Activated CD4-positive, alpha-beta T cell treated with anti-CD3 and anti-CD28 coated beads, Interleukin-2, Interleukin-4, amounts not matched to agents 100 ng/mL and 50 ng/mL, durations not matched to agents 16 hours and 8 hours (primary cell): ENCODE data around the gene BCR.
"Not testable (repeated sequence)": the region's sequence is repeated elsewhere in the genome, so short reads cannot be mapped to it uniquely, and the experiment has no call there.

Source experiments
- DNase-seq: peaks from one replicate; pipeline ENCODE4 v3.0.0-alpha.2; 2020; ENCODE audit warnings: low spot score

BCR gene

DNA sequence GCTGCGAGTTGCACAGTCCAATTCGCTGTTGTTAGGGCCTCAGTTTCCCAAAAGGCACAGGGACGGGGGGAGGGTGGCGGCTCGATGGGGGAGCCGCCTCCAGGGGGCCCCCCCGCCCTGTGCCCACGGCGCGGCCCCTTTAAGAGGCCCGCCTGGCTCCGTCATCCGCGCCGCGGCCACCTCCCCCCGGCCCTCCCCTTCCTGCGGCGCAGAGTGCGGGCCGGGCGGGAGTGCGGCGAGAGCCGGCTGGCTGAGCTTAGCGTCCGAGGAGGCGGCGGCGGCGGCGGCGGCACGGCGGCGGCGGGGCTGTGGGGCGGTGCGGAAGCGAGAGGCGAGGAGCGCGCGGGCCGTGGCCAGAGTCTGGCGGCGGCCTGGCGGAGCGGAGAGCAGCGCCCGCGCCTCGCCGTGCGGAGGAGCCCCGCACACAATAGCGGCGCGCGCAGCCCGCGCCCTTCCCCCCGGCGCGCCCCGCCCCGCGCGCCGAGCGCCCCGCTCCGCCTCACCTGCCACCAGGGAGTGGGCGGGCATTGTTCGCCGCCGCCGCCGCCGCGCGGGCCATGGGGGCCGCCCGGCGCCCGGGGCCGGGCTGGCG, at the start of gene BCR:
Gene BCR, plus strand, starts transcription at position 209 of the 592 bp plus-strand sequence. CDS start 452 bp downstream, outside the sequence.
- peak; percentile 51 for DNase-seq

DNA sequence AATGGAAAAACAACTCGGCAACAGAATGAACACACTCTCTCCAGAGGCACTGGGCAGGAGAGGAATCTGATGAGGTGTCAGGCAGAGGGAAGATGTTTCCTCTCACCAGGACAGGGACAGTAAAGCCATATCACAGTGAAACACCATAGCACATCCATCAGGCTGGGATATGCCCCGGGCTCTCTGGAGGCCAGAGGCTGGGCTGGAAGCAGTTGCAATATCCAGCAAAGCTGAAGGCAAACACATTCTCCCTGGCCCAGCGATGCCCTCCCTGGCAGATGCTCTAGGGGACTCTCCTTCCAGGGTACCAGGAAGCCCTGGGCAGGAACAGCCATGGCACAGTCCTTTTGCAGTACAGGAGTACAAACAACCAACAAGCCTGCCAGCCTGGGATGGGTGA, 49.6 kb upstream of the BCR start:
- DNase-seq = no peak

DNA sequence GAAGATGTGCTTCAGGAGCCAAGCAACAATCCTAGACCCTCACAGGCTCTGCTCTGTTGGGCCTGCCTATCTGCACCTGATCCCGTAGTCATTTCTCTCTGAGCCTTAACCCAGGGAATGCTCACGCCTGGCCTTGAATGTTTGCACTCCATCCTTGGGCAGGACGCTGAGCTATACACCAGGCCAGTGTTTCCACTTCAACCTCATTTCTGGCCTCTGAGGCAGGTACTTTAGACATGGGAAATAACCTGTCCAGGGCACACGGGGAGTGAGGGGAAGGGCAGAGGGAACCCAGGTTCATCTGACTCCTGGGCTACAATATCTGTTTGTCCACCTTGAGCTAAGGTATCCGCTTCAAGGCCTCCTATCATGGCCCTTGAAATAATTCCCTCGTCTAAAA, 48.4 kb upstream of the BCR start:
- DNase-seq = no peak

DNA sequence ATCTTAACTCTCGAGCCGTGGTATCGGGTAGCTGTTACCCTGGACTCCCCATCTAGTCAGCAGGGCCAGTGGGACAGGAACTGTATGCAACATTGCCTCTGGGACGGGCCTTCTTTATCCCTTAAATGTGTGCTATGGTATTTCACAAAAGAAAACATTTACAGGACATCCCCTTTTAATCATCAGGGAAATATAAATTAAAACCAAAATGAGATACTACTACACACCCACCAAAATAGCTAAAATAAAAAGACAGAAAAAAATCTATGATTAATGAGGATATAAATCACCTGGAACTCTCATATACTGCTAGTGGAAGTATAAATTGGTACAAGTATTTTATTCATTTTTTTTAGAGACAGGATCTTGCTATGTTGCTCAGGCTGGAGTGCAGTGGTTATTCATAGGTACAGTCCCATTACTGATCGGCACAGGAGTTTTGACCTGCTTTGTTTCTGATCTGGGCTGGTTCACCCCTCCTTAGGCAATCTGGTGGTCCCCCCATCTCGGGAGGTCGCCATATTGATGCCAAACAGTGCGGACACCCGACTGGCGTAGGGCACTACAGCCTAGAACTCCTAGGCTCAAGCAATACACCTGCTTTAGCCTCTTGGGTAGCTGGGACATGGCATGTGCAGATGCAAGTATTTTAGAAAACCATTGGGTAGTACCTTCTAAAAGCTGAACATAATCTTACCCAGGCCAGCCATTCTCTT, 47.8 kb upstream of the BCR start:
- no peak for DNase-seq

DNA sequence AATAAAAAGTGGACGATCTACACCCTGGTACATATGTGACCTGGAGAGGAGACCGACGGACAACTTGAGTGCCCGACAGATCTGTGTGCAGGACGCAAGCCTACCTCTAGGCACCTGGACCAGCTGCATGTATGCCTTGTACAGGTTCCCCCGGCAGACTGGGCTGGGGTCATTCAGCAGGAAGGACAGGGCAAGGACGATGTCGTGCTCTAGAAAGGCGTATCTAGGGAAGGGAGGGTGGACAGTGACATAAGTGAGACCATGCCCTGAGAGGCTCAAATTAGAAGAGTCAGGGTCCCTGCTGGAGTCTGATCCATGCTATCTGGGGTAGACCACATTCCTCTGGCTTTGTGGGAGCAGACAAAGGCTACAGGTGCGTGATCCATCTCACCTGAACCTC, 46.4 kb upstream of the BCR start:
- DNase-seq = no peak

DNA sequence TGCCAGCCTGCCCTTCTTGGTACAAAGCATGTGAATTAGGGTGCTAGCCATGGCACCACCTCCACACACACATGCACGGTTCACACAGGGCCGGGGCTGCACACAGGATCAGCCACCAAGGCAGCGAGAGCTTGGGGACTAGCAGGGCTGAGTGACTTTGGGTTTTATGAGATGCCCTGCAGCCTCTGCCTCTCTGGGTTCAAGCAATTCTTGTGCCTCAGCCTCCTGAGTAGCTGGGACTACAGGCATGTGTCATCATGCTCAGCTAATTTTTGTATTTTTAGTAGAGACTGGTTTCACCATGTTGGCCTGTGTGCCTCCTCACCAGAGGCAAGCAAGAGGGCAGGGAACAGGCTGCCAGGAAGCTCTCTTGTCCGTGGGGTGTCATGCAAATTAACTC, 43.3 kb upstream of the BCR start:
- not testable (repeated sequence) for DNase-seq

DNA sequence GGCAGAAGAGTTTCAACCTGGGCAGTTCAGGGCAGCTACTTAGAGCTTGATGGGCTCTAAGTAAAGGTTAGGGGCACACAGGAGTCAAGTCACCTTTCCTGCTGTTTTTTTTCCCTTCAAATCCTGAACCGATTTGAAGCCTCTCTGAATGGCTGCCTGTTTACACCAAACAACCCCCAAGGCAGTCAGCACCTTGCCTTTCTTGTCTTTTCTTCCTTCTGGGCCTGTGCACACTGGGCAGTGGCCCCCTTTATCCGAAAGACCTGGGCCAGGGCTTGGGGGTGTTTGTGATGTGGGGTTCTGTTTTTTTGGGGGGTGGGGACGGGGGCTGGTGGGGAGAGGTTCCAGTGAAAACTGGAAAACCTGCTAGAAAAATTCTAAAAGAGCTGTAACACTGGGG, 42.8 kb upstream of the BCR start:
- no peak for DNase-seq

DNA sequence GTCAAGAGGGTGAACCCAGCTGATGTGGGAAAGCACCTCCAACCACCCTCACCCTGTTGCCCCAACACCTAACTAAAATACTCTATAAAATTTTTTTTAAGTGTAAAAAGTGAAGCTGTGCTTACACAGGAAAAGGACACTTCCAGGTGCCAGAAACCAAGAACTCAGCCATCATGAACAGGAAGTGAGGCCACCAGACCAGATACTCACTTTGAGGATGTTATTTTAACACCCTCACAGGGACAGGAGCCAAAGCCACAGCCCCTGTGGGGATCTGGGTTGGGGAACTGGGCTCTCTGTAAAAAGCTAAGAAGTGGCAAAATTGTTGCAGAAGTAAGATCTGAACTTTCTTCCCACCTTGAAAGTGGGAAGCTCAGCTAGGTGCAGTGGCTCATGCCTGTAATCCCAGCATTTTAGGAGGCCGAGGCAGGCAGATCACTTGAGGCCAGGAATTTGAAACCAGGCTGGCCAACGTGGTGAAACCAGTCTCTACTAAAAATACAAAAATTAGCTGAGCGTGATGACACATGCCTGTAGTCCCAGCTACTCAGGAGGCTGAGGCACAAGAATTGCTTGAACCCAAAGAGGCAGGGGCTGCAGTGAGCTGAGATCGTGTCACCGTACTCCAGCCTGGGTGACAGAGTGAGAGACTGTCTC, 42.3 kb upstream of the BCR start:
- DNase-seq = peak; percentile 51

DNA sequence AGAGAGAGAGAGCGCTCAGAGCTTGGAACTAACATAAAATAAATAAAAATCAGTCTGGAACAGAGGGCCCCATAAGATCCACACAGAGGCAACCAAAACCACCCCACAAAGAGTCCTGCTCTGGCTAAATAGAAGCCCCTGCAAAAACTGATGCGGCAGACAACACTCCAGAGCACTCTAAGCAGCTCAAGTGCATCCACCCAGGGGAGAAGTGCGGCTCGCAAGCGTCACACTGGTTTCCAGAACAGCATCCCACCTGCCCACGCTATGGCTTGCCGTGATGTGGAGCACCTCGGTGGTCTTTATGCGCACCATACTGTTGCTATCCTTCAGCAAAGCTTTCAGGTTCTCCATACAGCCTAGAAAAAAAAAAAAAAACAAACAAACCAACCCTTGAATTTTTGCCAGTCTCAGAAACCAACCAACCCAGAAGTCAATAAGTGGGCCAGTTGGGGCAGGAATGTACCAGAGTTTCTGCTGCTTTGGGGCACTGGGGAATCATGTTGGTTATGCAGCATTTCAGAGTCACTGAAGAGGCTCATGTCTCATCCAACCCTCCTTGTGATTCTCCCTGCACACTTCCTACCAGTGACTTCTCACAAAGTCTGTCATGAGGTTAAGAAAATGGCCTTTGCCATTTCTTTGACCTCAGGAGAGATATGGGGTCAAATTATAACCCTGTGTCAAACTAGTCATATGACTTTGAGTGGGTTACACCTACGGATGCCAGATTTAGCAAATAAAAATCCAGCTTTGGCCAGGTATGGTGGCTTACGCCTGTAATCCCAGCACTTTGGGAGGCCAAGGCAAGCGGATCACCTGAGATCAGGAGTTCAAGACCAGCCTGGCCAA, 41.5 kb upstream of the BCR start:
- no peak for DNase-seq

DNA sequence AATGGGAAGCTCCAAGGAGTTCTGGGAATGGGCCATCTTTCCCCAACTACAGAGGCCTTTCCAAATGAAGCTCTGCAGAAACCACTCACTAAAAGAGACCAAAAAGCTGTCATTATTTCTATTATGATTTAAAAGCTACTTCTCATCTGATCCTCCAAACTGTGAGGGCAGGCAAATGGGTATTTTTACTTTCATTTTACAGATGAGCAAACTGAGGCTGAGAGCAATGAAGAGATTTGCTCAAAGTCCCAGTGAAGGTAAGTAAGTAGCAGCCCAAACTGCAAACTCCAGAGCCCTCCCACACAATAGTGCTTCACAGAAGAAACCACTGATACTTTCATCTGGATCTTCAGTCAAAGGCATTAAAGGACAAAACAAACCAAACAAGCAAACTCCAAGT, 39.9 kb upstream of the BCR start:
- DNase-seq = no peak

DNA sequence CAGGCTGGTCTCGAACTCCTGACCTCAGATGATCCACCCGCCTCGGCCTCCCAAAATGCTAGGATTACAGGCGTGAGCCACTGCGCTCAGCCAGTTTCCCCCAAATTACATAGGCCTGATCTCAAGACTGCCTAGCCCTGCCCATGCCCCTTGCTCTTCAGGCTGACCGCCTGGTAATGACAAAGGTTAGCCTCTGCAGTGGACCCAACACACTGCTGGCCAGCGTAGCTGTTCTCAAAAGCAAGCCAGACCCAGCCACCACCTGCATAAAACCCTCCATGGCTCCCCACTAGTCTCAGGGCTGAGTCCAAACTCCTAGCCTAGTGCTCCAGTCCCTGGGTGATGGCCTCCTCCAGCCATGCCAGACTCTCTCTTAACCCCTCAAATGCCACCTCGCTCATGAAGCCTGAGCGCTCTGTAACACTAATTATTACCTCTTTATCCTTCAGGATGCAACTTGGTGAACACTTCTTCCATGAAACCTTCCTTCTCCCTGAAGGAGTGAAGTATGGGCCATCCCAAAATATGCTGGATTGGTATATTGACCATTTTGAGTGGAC, 37.7 kb upstream of the BCR start:
- DNase-seq = no peak

DNA sequence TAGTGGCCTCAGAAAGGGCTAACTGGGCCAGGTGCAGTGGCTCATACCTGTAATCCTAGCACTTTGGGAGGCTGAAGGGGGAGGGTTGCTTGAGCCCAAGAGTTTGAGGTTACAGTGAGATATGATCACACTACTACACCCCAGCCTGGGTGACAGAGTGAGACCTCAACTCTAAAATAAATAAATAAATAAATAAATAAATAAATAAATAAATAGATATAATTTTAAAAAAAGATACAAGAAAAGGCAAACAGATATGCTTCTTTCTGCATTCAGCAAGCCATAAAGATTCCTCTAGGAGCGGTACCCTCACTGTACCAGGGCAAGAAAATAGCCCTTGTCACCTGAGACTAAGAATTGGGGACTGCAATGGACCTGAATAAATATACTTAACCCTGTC, 37.2 kb upstream of the BCR start:
- DNase-seq = no peak

DNA sequence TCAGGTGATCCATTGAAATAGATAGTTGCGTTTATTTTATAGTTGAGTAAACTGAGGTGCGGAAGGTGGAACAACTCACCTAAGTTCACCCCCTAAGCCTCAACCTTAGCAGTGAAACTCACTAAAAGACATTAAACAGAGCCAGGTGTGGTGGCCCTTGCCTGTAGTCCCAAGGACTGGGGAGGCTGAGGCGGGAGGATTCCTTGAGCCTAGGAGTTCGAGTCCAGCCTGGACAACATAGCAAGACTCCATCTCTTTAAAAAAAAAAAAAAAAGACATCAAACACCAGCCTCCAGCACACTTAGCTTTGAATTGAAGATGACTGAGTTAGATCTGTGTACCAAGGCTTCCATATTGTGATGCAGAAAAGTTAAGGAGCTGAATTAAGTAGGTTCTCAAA, 35.9 kb upstream of the BCR start:
- no peak for DNase-seq

DNA sequence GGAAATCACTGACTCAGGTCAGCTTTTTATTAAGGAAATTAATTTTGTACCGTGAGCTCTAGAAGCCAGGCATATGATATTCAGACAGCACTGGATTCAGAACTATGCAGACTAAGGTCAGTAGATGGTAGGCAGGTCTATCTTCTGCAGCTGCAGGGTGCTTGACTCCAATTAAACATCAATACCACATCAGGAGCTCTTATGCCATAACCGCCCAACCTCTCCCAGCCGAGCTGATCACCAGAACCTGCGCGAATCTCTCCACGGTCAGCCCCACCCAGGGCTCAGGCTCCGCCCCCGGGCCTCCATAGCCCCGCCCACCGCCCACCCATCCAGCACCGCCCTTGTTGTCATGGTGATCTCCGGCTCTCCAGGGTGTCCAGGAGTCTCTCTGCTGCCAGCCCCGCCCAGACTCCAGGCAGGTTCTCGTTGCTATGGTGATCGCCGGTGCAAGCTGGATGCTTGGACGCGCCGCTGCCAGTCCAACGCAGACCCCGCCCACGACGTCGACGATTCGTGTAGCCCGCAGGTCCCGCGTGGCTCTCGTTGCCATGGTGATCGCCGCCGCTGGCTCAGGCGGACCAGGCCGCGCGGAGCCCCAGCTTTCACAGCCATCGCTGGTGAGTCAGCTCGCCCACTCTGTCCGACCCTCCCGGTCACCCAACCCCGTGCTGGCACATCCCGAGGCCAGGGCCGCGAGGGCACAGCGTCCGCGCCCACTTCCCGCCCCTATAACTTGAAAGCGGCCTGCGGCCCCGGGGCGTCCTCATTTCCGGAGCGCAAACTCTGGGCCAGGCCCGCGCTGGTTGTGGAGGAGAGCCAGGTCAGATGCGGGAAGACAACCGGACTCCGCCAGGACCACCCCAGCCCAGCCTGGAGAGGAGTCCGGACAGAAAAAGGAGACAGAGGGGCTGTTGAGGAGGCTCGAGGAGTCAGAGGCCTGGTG, 35.1 kb upstream of the BCR start, which contains the start of gene RAB36:
Gene RAB36, plus strand, starts transcription at position 546 of the 946 bp plus-strand sequence. CDS start 1,140 bp downstream, outside the sequence.
- peak; percentile 87 for DNase-seq

DNA sequence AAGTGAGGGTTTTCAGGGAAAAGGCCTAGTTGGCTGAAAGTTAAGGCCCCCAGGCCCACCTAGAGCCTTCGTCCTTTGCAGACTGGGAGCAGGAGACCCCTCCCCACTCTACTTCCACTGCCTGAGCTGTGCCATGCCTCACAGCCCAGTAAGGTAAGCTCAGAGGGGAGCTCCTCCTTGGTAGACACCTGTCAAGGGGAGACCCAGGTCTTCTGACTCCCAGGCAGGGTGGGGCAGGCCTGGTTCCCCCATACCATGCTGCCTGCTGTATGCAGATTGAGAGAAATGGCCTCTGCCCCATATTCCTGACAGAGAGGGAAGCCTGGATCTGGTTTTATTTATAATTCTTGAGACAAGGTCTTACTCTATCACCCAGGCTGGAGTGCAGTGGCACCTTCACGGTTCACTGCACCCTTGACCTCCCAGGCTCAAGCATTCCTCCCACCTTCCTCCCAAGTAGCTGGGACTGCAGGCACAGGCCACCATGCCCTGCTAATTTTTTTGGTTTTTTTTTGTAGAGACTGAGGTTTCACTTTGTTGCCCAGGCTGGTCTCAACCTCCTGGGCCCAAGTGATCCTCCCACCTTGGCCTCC, 34.3 kb upstream of the BCR start:
- no peak for DNase-seq

DNA sequence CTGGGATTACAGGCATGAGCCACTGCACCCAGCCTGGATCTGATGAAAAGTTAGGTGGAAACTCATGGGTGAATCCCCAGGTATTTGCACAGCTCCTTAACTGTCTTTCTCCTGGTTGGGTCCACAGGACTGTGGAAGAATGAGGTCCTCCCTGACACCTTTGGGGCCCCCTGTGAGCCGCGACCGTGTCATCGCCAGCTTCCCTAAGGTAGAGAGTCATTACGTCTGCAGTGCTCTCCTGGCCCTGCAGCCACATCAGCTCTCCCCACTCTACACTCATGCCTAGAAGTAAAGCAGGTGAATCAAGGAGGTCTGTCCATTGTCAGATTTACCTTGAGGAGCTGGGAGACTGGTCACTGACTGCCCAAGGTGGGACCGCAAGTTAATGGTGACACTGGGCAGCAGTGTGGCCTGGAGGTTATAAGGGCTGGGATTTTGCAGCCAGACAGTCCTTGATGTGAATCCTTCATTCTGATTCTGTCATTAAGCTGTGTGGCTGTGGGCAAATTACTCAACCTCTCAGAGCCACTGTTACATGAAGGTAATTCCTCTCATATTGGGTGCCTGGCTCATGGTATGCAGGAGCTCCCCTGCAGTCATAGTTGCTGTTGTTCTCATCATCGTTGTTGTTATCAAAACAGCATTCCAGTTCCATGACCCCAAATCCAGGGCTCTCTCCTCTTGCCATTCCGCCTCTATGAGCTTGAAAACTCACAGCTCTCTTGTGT, 33.7 kb upstream of the BCR start:
- DNase-seq = no peak

DNA sequence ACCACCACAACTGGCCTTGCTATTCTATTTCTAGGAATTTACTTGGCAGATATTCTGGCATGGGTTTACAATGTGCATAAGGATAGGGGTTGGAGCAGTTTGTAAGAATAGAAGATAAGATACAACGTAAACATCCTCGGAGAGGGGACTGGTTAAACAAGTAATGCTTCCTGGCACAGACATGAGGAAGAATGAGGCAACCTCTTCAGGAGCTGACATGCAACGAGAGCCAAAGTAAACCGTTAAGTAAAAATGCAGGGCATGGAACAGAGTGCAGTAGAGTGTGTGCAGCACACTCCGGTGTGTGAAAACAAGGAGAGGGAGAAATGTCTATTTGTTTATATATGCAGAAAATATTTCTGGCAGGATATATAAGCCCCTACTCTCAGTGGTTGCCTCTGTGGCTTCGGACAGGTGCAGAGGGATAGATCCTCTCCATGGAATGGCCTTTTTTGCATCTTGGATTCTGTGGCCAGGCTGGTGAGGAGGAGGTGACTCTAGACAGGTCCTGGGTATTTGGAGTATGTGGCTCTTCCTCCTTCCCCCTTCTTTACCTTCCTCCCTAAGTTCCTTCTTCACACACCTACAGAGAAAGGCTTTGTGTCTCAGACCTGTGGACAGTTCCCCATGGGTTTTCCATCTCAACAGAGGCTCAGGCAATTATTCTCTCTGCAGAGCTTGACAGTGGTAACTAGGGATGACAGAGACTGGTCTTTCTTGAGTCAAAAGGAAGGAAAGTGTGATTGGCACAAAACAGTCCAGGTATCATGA, 32.5 kb upstream of the BCR start:
- DNase-seq = no peak

DNA sequence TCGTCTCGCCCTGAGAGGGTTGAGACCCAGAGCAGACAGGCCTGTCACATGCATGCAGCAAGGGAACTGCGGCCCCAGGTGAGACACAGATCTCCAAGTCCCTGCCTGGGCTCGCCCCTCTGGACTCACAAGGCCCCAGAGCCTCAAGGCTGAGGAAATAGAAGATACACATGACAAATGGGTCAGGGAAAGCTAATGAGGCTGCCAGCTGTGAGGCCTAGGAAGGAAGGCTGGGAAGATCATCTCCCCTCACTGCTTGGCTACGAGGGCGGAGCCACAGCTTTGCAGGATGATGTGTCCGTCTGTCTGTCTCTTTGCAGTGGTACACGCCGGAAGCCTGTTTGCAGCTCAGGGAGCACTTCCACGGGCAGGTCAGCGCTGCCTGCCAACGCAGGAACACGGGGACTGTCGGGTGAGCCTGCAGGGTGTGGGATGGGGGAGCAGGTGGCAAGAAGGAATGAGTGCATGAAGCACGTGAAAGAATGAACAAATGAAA, 30.5 kb upstream of the BCR start:
- no peak for DNase-seq

DNA sequence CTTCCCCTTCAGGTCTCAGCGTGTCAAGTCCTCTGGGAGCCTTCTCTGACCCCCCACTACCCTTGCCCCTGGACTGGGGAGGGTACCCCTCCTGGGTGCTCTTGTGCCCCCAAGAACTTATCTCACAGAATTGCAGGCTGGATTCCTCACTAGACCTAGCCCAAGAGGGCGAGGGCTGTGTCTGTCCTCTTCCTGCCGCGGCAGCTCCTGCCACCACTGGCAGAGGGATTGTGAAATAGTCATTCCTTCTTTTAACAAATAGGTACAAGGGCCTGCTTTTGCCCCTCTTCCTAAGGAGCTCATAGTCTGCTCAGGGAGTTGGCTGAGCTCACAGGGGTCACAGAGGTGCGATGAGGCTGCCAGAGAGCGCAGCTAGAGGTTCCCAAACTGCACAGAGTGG, 29.5 kb upstream of the BCR start:
- DNase-seq = no peak
